Keratinocyte (primary cell): ENCODE measurements around the gene UPP2. TPM values are rescaled to one million over a fixed set of nuclear protein-coding genes. Genes with fewer than 3 reads are reported as not detected.

ENCODE experiments used
- DNase-seq: peaks from one replicate; pipeline ENCODE4 v3.0.0-alpha.2; 2011; ENCODE audit warnings: low read depth, missing footprints, low spot score
- FAIRE-seq: peaks from 2 replicates; lab custom pipeline; 2011; peaks lifted over from hg19 to GRCh38; lab: Jason Lieb, UNC
- H2AFZ ChIP-seq: 2 replicates; pipeline ENCODE4 v1.6.0; 2012; ENCODE audit warnings: low read length, control low read depth, inconsistent platforms; ENCODE audit not compliant: control insufficient read depth
- H3K27ac ChIP-seq: 2 replicates; pipeline ENCODE4 v1.5.1; 2011; ENCODE audit warnings: low read length; ENCODE audit not compliant: control insufficient read depth, insufficient read depth
- H3K27me3 ChIP-seq: 3 replicates; pipeline ENCODE4 v1.6.0; 2011; ENCODE audit warnings: low read length; ENCODE audit not compliant: control insufficient read depth, insufficient read depth; ENCODE audit errors: extremely low read depth
- H3K36me3 ChIP-seq, 2 experiments: 2 replicates in 1 of 2; 3 replicates in 1 of 2; pipeline ENCODE4 v1.5.1; 2011; ENCODE audit warnings: low read length in 2 of 2, mild to moderate bottlenecking in 1 of 2; ENCODE audit not compliant: control insufficient read depth in 2 of 2, insufficient read depth in 2 of 2; ENCODE audit errors: extremely low read depth in 1 of 2
- H3K4me1 ChIP-seq: 3 replicates; pipeline ENCODE4 v1.5.1; 2011; ENCODE audit warnings: low read length; ENCODE audit not compliant: control insufficient read depth, insufficient read depth; ENCODE audit errors: extremely low read depth
- H3K4me2 ChIP-seq: 3 replicates; pipeline ENCODE4 v1.6.0; 2011; ENCODE audit warnings: low read depth, low read length; ENCODE audit not compliant: control insufficient read depth, insufficient read depth; ENCODE audit errors: extremely low read depth
- H3K4me3 ChIP-seq, 3 experiments: fragments of 200-600 bp in 1 of 3; sonication (generic) in 1 of 3; 2 replicates in 2 of 3; 3 replicates in 1 of 3; pipeline ENCODE4 v1.5.1; 2011 to 2016; ENCODE audit warnings: low read length in 3 of 3, mild to moderate bottlenecking in 3 of 3, control low read depth in 2 of 3, inconsistent platforms in 1 of 3, low read depth in 1 of 3, mixed read lengths in 1 of 3, mixed run types in 1 of 3, moderate library complexity in 1 of 3; ENCODE audit not compliant: control insufficient read depth in 2 of 3, insufficient read depth in 2 of 3; ENCODE audit errors: extremely low read depth in 1 of 3
- H3K79me2 ChIP-seq: 2 replicates; pipeline ENCODE4 v1.6.0; 2012; ENCODE audit warnings: low read length; ENCODE audit not compliant: control insufficient read depth, insufficient read depth
- H3K9ac ChIP-seq: 3 replicates; pipeline ENCODE4 v1.6.0; 2011; ENCODE audit warnings: low read length; ENCODE audit not compliant: control insufficient read depth, insufficient read depth; ENCODE audit errors: extremely low read depth
- H3K9me1 ChIP-seq: 3 replicates; pipeline ENCODE4 v1.6.0; 2011; ENCODE audit warnings: low read length; ENCODE audit not compliant: control insufficient read depth, insufficient read depth; ENCODE audit errors: extremely low read depth
- H3K9me3 ChIP-seq: 2 replicates; pipeline ENCODE4 v1.5.1; 2012; ENCODE audit warnings: low read depth, low read length; ENCODE audit not compliant: control insufficient read depth
- H4K20me1 ChIP-seq: 3 replicates; pipeline ENCODE4 v1.6.0; 2011; ENCODE audit warnings: low read length; ENCODE audit not compliant: control insufficient read depth, insufficient read depth; ENCODE audit errors: extremely low read depth
- EZH2 ChIP-seq: IDR thresholded peaks from one replicate; pipeline ENCODE4 v1.6.1; 2012; ENCODE audit warnings: inconsistent platforms, mild to moderate bottlenecking, low read length, moderate library complexity
- dilution Hi-C: fragments of 300-500 bp; cut with MboI; formaldehyde crosslinking; loops from one replicate; pipeline ENCODE4 v1.7.0; 2020; ENCODE audit warnings: low sequenced_read_pairs; ENCODE audit not compliant: extremely low pct_ligation_motif_present
- polyA plus RNA-seq, 5 experiments: library from polyadenylated mRNA; depleted of rRNA in 3 of 5; stranded (reverse) in 3 of 5; stranded (forward) in 1 of 5; unstranded in 1 of 5; fragments of >200 nt; gene quantifications; 1 replicate in 1 of 5; 2 replicates in 3 of 5; 3 replicates in 1 of 5; pipeline versions ENCODE4 v1.2.1 to v1.2.3, GENCODE V29; 2011 to 2012; ENCODE audit warnings: missing spikeins in 2 of 5, low read depth in 1 of 5, low replicate concordance in 1 of 5
- TF ChIP-seq, protein P1 (sequence below), 3 experiments: IDR thresholded peaks in 1 of 3; conservative IDR thresholded peaks in 1 of 3; optimal IDR thresholded peaks in 1 of 3; 2 replicates in 2 of 3; 3 replicates in 1 of 3; pipeline versions ENCODE3 to v1.5.1; 2011; ENCODE audit warnings: low read length in 3 of 3, mild to moderate bottlenecking in 3 of 3, moderate library complexity in 2 of 3, control low read depth in 1 of 3, inconsistent platforms in 1 of 3; ENCODE audit not compliant: insufficient read depth in 2 of 3; ENCODE audit errors: extremely low read depth in 1 of 3

Gene UPP2
- polyA plus RNA-seq, 1 donor (not counting 4 experiments of a cell fraction or from before 2014, with no cell fraction given), result not detected

DNA sequence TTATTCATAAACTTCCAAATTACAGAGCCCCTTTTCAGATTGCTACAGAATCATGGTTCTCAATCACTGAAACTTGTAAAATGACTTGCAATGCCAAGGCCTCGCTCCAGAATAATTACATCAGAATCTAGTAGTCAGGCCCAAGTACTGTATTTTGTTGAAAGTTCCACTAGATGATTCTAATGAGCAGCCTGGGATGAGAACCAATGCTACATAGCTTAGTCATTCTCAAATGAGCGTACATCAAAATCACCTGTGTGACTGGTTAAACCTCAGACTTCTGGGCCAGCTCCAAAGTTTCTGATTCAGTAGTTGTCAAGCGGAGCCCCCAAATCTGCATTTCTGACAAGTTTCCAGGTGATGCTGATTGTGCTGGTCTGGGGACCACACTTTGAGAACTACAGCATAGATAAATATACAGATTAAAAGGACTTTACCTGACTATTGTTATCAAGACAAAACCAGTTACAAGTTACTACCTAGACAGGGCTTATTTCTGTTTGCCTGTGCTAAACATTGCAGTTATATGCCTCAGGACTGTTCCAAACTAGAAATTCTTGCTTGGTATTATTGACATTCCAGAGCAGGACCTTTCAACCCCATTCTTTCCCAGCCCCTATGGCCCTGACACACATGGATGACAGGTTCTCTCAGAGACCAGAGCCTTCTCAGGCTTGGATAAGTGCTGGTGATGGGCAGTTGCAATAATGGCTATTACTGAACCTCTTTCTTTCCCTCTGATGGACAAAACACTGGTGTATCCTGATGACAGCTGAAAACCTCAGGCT lies 83.1 kb downstream of the UPP2 start:
- Histone ChIP-seq H3K27me3 (peaks cover 3% of the 10 kb centered on the region), H3K9ac (no peak overlapping the region), H3K9me1 (no peaks in the 10 kb centered on the region), H3K79me2 (no peaks in the 10 kb centered on the region), H3K4me1 (no peaks in the 10 kb centered on the region), H3K4me2 (no peak overlapping the region), H2AFZ (no peak overlapping the region), H3K27ac (no peak overlapping the region), H3K36me3 (no peaks in the 10 kb centered on the region), H3K9me3 (no peaks in the 10 kb centered on the region), H4K20me1 (no peaks in the 10 kb centered on the region), H3K4me3 (no peak overlapping the region)
- FAIRE-seq (no peak), DNase-seq (no peak)
- dilution Hi-C loops, result no loop called here
- TF ChIP-seq EZH2, result no peak
- TF ChIP-seq, protein P1, sequence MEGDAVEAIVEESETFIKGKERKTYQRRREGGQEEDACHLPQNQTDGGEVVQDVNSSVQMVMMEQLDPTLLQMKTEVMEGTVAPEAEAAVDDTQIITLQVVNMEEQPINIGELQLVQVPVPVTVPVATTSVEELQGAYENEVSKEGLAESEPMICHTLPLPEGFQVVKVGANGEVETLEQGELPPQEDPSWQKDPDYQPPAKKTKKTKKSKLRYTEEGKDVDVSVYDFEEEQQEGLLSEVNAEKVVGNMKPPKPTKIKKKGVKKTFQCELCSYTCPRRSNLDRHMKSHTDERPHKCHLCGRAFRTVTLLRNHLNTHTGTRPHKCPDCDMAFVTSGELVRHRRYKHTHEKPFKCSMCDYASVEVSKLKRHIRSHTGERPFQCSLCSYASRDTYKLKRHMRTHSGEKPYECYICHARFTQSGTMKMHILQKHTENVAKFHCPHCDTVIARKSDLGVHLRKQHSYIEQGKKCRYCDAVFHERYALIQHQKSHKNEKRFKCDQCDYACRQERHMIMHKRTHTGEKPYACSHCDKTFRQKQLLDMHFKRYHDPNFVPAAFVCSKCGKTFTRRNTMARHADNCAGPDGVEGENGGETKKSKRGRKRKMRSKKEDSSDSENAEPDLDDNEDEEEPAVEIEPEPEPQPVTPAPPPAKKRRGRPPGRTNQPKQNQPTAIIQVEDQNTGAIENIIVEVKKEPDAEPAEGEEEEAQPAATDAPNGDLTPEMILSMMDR (optimal IDR thresholded peaks at IDR 0.05 in 1 of 3, IDR thresholded peaks at IDR 0.05 in 1 of 3, conservative IDR thresholded peaks at IDR 0.05 in 1 of 3; ENCODE audit: extremely low read depth in 1 of 3, insufficient read depth in 2 of 3, low read length in 3 of 3), result no peak

Other genes with a start within 250 kb of the UPP2 start
- gene ACVR1, start 225.5 kb upstream of the UPP2 start, polyA plus RNA-seq, result 25.5 to 37.7 TPM (median 30.8 TPM) in 3 replicates